Right atrium auricular region (tissue), 2 donors: ENCODE measurements around the gene OR4D6. TPM values are rescaled to one million over a fixed set of nuclear protein-coding genes. Genes with fewer than 3 reads are reported as not detected.

Experiments used
- DNase-seq: peaks from one replicate; pipeline ENCODE4 v3.0.0-alpha.2; 2019; ENCODE audit warnings: low spot score
- H3K27ac ChIP-seq, 2 donors: fragments of 200-600 bp; sonication (generic); 1 replicate in 1 of 2; 2 replicates in 1 of 2; pipeline ENCODE4 v1.5.1; 2016 to 2019
- H3K27me3 ChIP-seq, 2 donors: fragments of 200-600 bp; sonication (generic); one replicate each; pipeline versions ENCODE4 v1.5.1 to v1.6.0; 2017 to 2019
- H3K36me3 ChIP-seq: fragments of 200-600 bp; sonication (generic); one replicate; pipeline ENCODE4 v1.5.1; 2016
- H3K4me1 ChIP-seq, 2 donors: fragments of 200-600 bp; sonication (generic); one replicate each; pipeline versions ENCODE4 v1.5.1 to v1.6.0; 2017 to 2019
- H3K4me3 ChIP-seq, 2 donors: fragments of 200-600 bp; sonication (generic); 1 replicate in 1 of 2; 2 replicates in 1 of 2; pipeline ENCODE4 v1.5.1; 2017 to 2019; ENCODE audit warnings: mild to moderate bottlenecking in 1 of 2, moderate library complexity in 1 of 2
- H3K9me3 ChIP-seq, 2 donors: fragments of 200-600 bp; sonication (generic); one replicate each; pipeline ENCODE4 v1.5.1; 2019
- total RNA-seq, 2 donors: library from RNA; depleted of rRNA; stranded (reverse); fragments of >200 nt; gene quantifications; one replicate each; pipeline ENCODE4 v1.1.0, GENCODE V29; 2016
- TF ChIP-seq, protein P1 (sequence below), 2 donors: fragments of 200-600 bp; sonication (generic); IDR thresholded peaks; one replicate each; pipeline ENCODE4 v1.5.1; 2019; ENCODE audit warnings: antibody characterized with exemption in 2 of 2

Gene OR4D6
- total RNA-seq, 2 donors from 2014 or later: not detected

- H3K27ac ChIP-seq: no peak overlapping the region
- no peaks in the 10 kb centered on the region for H3K27me3 ChIP-seq
- no peaks in the 10 kb centered on the region for H3K9me3 ChIP-seq
- H3K4me3 ChIP-seq: no peak overlapping the region
- TF ChIP-seq, protein P1, sequence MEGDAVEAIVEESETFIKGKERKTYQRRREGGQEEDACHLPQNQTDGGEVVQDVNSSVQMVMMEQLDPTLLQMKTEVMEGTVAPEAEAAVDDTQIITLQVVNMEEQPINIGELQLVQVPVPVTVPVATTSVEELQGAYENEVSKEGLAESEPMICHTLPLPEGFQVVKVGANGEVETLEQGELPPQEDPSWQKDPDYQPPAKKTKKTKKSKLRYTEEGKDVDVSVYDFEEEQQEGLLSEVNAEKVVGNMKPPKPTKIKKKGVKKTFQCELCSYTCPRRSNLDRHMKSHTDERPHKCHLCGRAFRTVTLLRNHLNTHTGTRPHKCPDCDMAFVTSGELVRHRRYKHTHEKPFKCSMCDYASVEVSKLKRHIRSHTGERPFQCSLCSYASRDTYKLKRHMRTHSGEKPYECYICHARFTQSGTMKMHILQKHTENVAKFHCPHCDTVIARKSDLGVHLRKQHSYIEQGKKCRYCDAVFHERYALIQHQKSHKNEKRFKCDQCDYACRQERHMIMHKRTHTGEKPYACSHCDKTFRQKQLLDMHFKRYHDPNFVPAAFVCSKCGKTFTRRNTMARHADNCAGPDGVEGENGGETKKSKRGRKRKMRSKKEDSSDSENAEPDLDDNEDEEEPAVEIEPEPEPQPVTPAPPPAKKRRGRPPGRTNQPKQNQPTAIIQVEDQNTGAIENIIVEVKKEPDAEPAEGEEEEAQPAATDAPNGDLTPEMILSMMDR (IDR thresholded peaks at IDR 0.05): no peak
- H3K4me1 ChIP-seq: no peaks in the 10 kb centered on the region
- no peak for DNase-seq
- H3K36me3 ChIP-seq: no peaks in the 10 kb centered on the region
Measured at GRCh38 chr11:59423835-59424234, 32.9 kb upstream of the OR4D6 start.

DNA sequence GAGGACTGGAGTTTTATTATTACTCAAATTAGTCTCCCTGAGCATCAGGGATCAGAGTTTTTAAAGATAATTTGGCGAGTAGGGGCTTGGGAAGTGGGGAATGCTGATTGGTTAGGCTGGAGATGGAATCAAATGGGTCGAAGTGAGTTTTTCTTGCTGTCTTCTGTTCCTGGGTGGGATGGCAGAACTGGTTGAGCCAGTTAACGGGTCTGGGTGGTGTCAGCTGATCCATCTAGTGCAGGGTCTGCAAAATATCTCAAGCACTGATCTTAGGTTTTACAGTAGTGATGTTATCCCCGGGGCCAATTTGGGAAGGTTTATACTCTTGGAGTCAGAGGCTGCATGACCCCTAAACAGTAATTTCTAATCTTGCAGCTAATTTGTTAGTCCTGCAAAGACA, 31.6 kb upstream of the OR4D6 start:
- Histone ChIP-seq H3K9me3 (no peaks in the 10 kb centered on the region), H3K36me3 (no peaks in the 10 kb centered on the region), H3K4me3 (no peak overlapping the region), H3K27ac (no peak overlapping the region), H3K27me3 (no peaks in the 10 kb centered on the region), H3K4me1 (no peaks in the 10 kb centered on the region)
- no peak for DNase-seq
- TF ChIP-seq, protein P1 (IDR thresholded peaks at IDR 0.05): no peak

DNA sequence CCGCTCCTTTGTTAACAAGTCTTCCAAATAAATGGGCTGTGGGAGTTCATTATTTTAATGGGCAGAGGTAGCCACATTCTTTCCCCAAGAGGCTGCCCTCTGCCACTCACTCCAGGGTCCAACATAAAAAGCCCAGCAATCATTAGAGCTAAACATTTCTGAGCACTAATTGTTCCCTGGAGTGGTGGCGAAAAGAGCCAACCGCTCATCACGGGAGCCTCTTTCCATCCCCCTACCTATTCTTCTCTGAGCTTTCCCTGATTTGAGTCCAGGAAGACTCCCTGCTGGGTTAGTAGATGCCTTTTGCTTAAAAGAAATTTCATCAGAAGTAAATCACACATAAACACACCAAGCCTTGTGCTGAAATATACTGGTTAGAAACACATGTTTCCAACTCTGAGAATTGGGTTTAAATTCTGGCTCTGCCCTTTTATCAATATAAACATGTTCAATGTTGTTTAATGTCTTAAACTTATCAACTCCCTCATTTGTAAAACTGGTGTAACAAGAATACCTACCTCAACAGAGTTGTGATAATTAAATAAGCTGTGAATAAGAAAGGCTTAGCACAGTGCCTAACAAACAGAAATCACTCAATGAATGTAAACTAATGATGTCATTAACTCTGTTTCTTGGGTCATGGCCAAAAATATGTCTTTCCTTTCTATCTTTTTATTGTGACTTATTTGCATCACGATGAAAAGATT, 30.2 kb upstream of the OR4D6 start, which contains the start of gene OR5A2:
OR5A2 (minus strand) TSS at position 53 of the 707 bp plus-strand sequence. CDS start 3,460 bp downstream, outside the sequence.
- no peak within 1 kb of the TSS for H3K27ac ChIP-seq
- no peak within 1 kb of the TSS for H3K4me3 ChIP-seq
- H3K4me1 ChIP-seq: no peaks in the 10 kb centered on the region
- no peaks in the 10 kb centered on the region for H3K9me3 ChIP-seq
- no peaks in the 10 kb centered on the region for H3K27me3 ChIP-seq
- TF ChIP-seq, protein P1 (IDR thresholded peaks at IDR 0.05): no peak
- H3K36me3 ChIP-seq: no peaks in the 10 kb centered on the region
- no peak for DNase-seq

GRCh38 chr11:59427068-59427382, 29.7 kb upstream of the OR4D6 start:
- H3K4me1 ChIP-seq: no peaks in the 10 kb centered on the region
- no peak for DNase-seq
- H3K27me3 ChIP-seq: no peaks in the 10 kb centered on the region
- no peak overlapping the region for H3K27ac ChIP-seq
- no peaks in the 10 kb centered on the region for H3K9me3 ChIP-seq
- TF ChIP-seq, protein P1 (IDR thresholded peaks at IDR 0.05): no peak
- H3K4me3 ChIP-seq: no peak overlapping the region
- no peaks in the 10 kb centered on the region for H3K36me3 ChIP-seq

DNA sequence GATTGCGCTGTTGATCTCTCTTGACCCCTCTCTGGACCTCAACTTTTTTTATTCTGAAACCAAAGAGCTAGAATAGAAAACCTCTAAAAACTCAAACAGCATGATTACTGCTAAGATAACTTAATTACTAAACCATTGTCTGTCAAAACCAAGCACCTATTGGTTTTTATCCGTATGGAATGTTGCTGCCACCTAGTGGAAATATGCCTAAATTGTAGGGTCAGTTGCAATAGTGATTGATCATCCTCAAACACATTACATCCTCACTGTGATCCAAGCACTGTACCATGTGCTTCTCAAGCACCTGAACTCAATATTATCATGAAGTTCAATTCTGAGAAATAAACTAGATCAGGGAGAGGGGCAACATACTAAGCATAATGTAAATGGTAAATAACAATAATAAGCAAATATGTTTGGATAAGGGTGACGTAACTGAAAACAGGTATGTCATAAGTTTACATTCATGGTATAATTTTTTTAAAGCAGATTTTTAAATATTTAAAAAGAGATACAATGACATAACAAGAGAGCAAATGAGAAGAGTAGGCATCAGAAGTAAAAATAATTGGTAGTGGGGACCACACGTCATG, 26.7 kb upstream of the OR4D6 start:
- no peak overlapping the region for H3K4me3 ChIP-seq
- no peaks in the 10 kb centered on the region for H3K4me1 ChIP-seq
- H3K27me3 ChIP-seq: no peaks in the 10 kb centered on the region
- no peak overlapping the region for H3K27ac ChIP-seq
- no peaks in the 10 kb centered on the region for H3K9me3 ChIP-seq
- H3K36me3 ChIP-seq: no peaks in the 10 kb centered on the region
- no peak for DNase-seq
- TF ChIP-seq, protein P1 (IDR thresholded peaks at IDR 0.05): peak; percentile 13 to 65
